HCT116 (cell line): ENCODE results near the gene PKD2L2. TPM values are rescaled to one million over a fixed set of nuclear protein-coding genes. Genes with fewer than 3 reads are reported as not detected.

ENCODE experiments used
- ATAC-seq: fragments of 200-7000 bp; cut with Tn5 transposase; 2 replicates; pipeline ENCODE4 v1.9.1; 2020; ENCODE audit warnings: mild to moderate bottlenecking, moderate library complexity
- BruUV-seq: library from RNA; stranded (reverse); fragments of 400-500 nt; replicated peaks from 2 replicates; lab custom pipeline; 2021; lab: Mats Ljungman, UMichigan
- CTCF ChIA-PET: fragments of 300-600 bp; sonication (Branson Sonifier 250); formaldehyde crosslinking; loops from one replicate; lab custom pipeline; 2021; ENCODE audit warnings: antibody characterized with exemption; lab: Charles Lee
- POLR2A ChIA-PET: fragments of 300-600, 350-600 bp; sonication (Branson Sonifier 250); formaldehyde crosslinking; loops from one replicate; lab custom pipeline; 2021; ENCODE audit warnings: antibody characterized with exemption; lab: Charles Lee
- RAD21 ChIA-PET, 2 experiments: fragments of 300-600 bp; sonication (Branson Sonifier 250); formaldehyde crosslinking; loops; one replicate each; lab custom pipeline; 2023; ENCODE audit warnings: low total read pairs in 2 of 2; ENCODE audit not compliant: uncharacterized antibody in 2 of 2, unreplicated experiment in 2 of 2, low non-redundant PET in 1 of 2; lab: Charles Lee
- DNase-seq: peaks from one replicate; pipeline ENCODE4 v3.0.0-alpha.2; 2010; ENCODE audit warnings: low read depth, low spot score
- H2AFZ ChIP-seq: fragments of 200-600 bp; shearing (Covaris generic), sonication (generic); 2 replicates; pipeline ENCODE4 v1.6.1; 2017; ENCODE audit warnings: low read depth, mixed run types, mixed read lengths, antibody characterized with exemption, low read length; ENCODE audit not compliant: poor library complexity, severe bottlenecking
- H3K27ac ChIP-seq: 2 replicates; pipeline ENCODE4 v1.5.1; 2012; ENCODE audit warnings: low read depth, low read length
- H3K27me3 ChIP-seq: fragments of 200-600 bp; sonication (generic); 2 replicates; pipeline ENCODE4 v1.6.1; 2016; ENCODE audit warnings: mixed run types, low read length, mixed read lengths; ENCODE audit not compliant: insufficient read depth
- H3K36me3 ChIP-seq, 2 experiments: fragments of 200-500 bp in 1 of 2; fragments of 200-600 bp in 1 of 2; sonication (Bioruptor generic) in 1 of 2; sonication (generic) in 1 of 2; 2 replicates each; pipeline versions ENCODE4 v1.5.1 to v1.6.1; 2014 to 2016; ENCODE audit warnings: low read length in 2 of 2, inconsistent platforms in 1 of 2, mixed read lengths in 1 of 2, mixed run types in 1 of 2; ENCODE audit not compliant: insufficient read depth in 2 of 2, control insufficient read depth in 1 of 2
- H3K4me1 ChIP-seq, 2 experiments: fragments of 200-600 bp in 1 of 2; sonication (generic) in 1 of 2; 2 replicates each; pipeline versions ENCODE4 v1.5.1 to v1.6.1; 2012 to 2017; ENCODE audit warnings: low read length in 2 of 2, inconsistent platforms in 1 of 2, mild to moderate bottlenecking in 1 of 2, mixed read lengths in 1 of 2, mixed run types in 1 of 2, moderate library complexity in 1 of 2; ENCODE audit not compliant: insufficient read depth in 2 of 2, control insufficient read depth in 1 of 2
- H3K4me2 ChIP-seq: fragments of 200-600 bp; sonication (generic); 2 replicates; pipeline ENCODE4 v1.6.1; 2017; ENCODE audit warnings: mixed run types, low read length, mixed read lengths
- H3K4me3 ChIP-seq, 2 experiments: fragments of 200-600 bp in 1 of 2; sonication (generic) in 1 of 2; replicated peaks in 1 of 2; 2 replicates each; pipeline ENCODE4 v1.5.1; 2011 to 2016; ENCODE audit warnings: low read length in 2 of 2, control low read depth in 1 of 2, low read depth in 1 of 2, mild to moderate bottlenecking in 1 of 2, mixed read lengths in 1 of 2, mixed run types in 1 of 2
- H3K79me2 ChIP-seq: fragments of 200-600 bp; sonication (generic); 2 replicates; pipeline ENCODE4 v1.6.1; 2017; ENCODE audit warnings: mild to moderate bottlenecking, mixed run types, low read length, moderate library complexity, mixed read lengths; ENCODE audit not compliant: insufficient read depth
- H3K9ac ChIP-seq: fragments of 200-600 bp; sonication (generic); 2 replicates; pipeline ENCODE4 v1.6.1; 2016; ENCODE audit warnings: low read length, mixed read lengths
- H3K9me2 ChIP-seq: fragments of 200-600 bp; sonication (generic), shearing (Covaris generic); 2 replicates; pipeline ENCODE4 v1.6.1; 2017; ENCODE audit warnings: mixed run types, mild to moderate bottlenecking, moderate library complexity; ENCODE audit not compliant: insufficient read depth
- H3K9me3 ChIP-seq, 2 experiments: fragments of 200-500 bp in 1 of 2; fragments of 200-600 bp in 1 of 2; sonication (Bioruptor generic) in 1 of 2; sonication (generic) in 1 of 2; 2 replicates each; pipeline ENCODE4 v1.6.1; 2014 to 2017; ENCODE audit warnings: low read length in 2 of 2, mixed read lengths in 2 of 2, inconsistent platforms in 1 of 2, low read depth in 1 of 2, mild to moderate bottlenecking in 1 of 2, mixed run types in 1 of 2, moderate library complexity in 1 of 2; ENCODE audit not compliant: control insufficient read depth in 1 of 2, insufficient read depth in 1 of 2
- H4K20me1 ChIP-seq: fragments of 200-600 bp; sonication (generic), shearing (Covaris generic); 2 replicates; pipeline ENCODE4 v1.6.1; 2017; ENCODE audit warnings: mixed run types, mild to moderate bottlenecking, moderate library complexity; ENCODE audit not compliant: insufficient read depth
- CBX3 ChIP-seq: IDR thresholded peaks from 2 replicates; pipeline ENCODE4 v1.6.1; 2012; ENCODE audit warnings: low read depth
- CEBPB ChIP-seq: IDR thresholded peaks from 2 replicates; pipeline ENCODE4 v1.6.1; 2012; ENCODE audit warnings: low read depth
- EGR1 ChIP-seq: IDR thresholded peaks from 2 replicates; pipeline ENCODE4 v1.6.1; 2012; ENCODE audit warnings: low read depth
- EZH2 ChIP-seq: fragments of 200-600 bp; sonication (generic); IDR thresholded peaks from 2 replicates; pipeline ENCODE4 v1.6.1; 2017; ENCODE audit warnings: antibody characterized with exemption, mixed run types
- EZH2phosphoT487 ChIP-seq: fragments of 200-600 bp; IDR thresholded peaks from 2 replicates; pipeline ENCODE4 v1.6.1; 2018; ENCODE audit warnings: antibody characterized with exemption, borderline replicate concordance
- POLR2A ChIP-seq: IDR thresholded peaks from 2 replicates; pipeline ENCODE4 v1.7.0; 2011; ENCODE audit warnings: borderline replicate concordance; ENCODE audit not compliant: insufficient read depth, insufficient read length; ENCODE audit errors: extremely low read depth
- POLR2AphosphoS5 ChIP-seq: IDR thresholded peaks from 2 replicates; pipeline ENCODE4 v1.6.1; 2011; ENCODE audit warnings: mild to moderate bottlenecking, low read depth, low read length, moderate library complexity
- RAD21 ChIP-seq: IDR thresholded peaks from 2 replicates; pipeline ENCODE4 v1.6.1; 2012; ENCODE audit warnings: low read depth, mild to moderate bottlenecking
- SIN3A ChIP-seq: IDR thresholded peaks from 2 replicates; pipeline ENCODE4 v1.6.1; 2012; ENCODE audit warnings: low read depth
- SP1 ChIP-seq: IDR thresholded peaks from 2 replicates; pipeline ENCODE4 v1.6.1; 2012; ENCODE audit warnings: low read depth
- SRF ChIP-seq: IDR thresholded peaks from 2 replicates; pipeline ENCODE4 v1.6.1; 2012; ENCODE audit warnings: low read depth
- TCF7L2 ChIP-seq: IDR thresholded peaks from 2 replicates; pipeline ENCODE4 v1.7.0; 2011; ENCODE audit warnings: borderline replicate concordance, inconsistent platforms; ENCODE audit not compliant: insufficient read depth, insufficient read length; ENCODE audit errors: extremely low read depth
- ZBTB33 ChIP-seq: IDR thresholded peaks from 2 replicates; pipeline ENCODE4 v1.6.1; 2011; ENCODE audit warnings: mild to moderate bottlenecking, low read length, moderate library complexity; ENCODE audit not compliant: insufficient replicate concordance; ENCODE audit errors: extremely low read depth
- ZNF274 ChIP-seq: fragments of 200-500 bp; sonication (Bioruptor generic); IDR thresholded peaks from 2 replicates; pipeline ENCODE4 v1.6.1; 2014; ENCODE audit warnings: mild to moderate bottlenecking, low read depth, low read length, inconsistent platforms
- intact Hi-C: fragments of 100-400 bp; cut with micrococcal nuclease; formaldehyde crosslinking; loops from 2 replicates; pipeline ENCODE4 v1.10.0; 2022
- total RNA-seq: library from RNA; stranded (reverse); gene quantifications from one replicate; pipeline ENCODE4 v1.2.1, GENCODE V29; 2021; ENCODE audit not compliant: unreplicated experiment
- TF ChIP-seq, protein P1 (sequence below): IDR thresholded peaks from 2 replicates; pipeline ENCODE4 v1.6.1; 2012
- TF ChIP-seq, protein P2 (sequence below): IDR thresholded peaks from 2 replicates; pipeline ENCODE4 v1.6.1; 2012

PKD2L2 gene
- total RNA-seq, 1 experiment from 2014 or later, result not detected

- DNase-seq (no peak), ATAC-seq (no peak)
- ChIA-PET CTCF (interaction anchor here (1.5 kb wide), 2 partner anchors 93 to 211 kb away, joined by 3 read pairs; no protein-coding TSS in a partner anchor), RAD21 (no interaction called here), POLR2A (no interaction called here)
- TF ChIP-seq EZH2phosphoT487 (no peak), EZH2 (no peak), EGR1 (no peak), RAD21 (no peak), POLR2AphosphoS5 (no peak), SIN3A (no peak), POLR2A (no peak), ZNF274 (no peak), SRF (no peak), SP1 (no peak), ZBTB33 (no peak), CEBPB (no peak), TCF7L2 (no peak), CBX3 (no peak)
- TF ChIP-seq, protein P1, sequence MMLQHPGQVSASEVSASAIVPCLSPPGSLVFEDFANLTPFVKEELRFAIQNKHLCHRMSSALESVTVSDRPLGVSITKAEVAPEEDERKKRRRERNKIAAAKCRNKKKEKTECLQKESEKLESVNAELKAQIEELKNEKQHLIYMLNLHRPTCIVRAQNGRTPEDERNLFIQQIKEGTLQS, result no peak
- TF ChIP-seq, protein P2, sequence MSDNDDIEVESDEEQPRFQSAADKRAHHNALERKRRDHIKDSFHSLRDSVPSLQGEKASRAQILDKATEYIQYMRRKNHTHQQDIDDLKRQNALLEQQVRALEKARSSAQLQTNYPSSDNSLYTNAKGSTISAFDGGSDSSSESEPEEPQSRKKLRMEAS, result no peak
- H3K4me2 ChIP-seq, result no peak overlapping the region
- intact Hi-C loops, result no loop called here
- no peaks in the 10 kb centered on the region for H3K9me3 ChIP-seq
- H3K27ac ChIP-seq, result no peak overlapping the region
- BruUV-seq, result no TSS peak
- no peaks in the 10 kb centered on the region for H3K9me2 ChIP-seq
- no peaks in the 10 kb centered on the region for H3K79me2 ChIP-seq
- H3K4me1 ChIP-seq, result no peaks in the 10 kb centered on the region
- H4K20me1 ChIP-seq, result no peaks in the 10 kb centered on the region
- no peak overlapping the region for H2AFZ ChIP-seq
- no peak overlapping the region for H3K9ac ChIP-seq
- H3K27me3 ChIP-seq, result no peaks in the 10 kb centered on the region
- no peak overlapping the region for H3K4me3 ChIP-seq
- no peaks in the 10 kb centered on the region for H3K36me3 ChIP-seq
Measured at GRCh38 chr5:137871571-137871970, 17.7 kb upstream of the PKD2L2 start.
